H9 (cell line): ENCODE results near the gene ROBO1. TPM values are rescaled to one million over a fixed set of nuclear protein-coding genes. Genes with fewer than 3 reads are reported as not detected.

Experiments used
- DNase-seq: peaks from one replicate; pipeline ENCODE4 v3.0.0-alpha.2; 2017
- H2AFZ ChIP-seq: one replicate; pipeline ENCODE4 v1.6.1; 2013; ENCODE audit warnings: mild to moderate bottlenecking, low read length, control low read depth, moderate library complexity
- H2AK5ac ChIP-seq: 2 replicates; pipeline ENCODE4 v1.6.1; 2013; ENCODE audit warnings: low read length, control low read depth, mixed read lengths; ENCODE audit not compliant: insufficient read length
- H2BK120ac ChIP-seq: one replicate; pipeline ENCODE4 v1.6.1; 2013; ENCODE audit warnings: low read depth, mild to moderate bottlenecking, low read length, control low read depth, inconsistent platforms; ENCODE audit not compliant: poor library complexity, severe bottlenecking
- H2BK12ac ChIP-seq: 2 replicates; pipeline ENCODE4 v1.6.1; 2013; ENCODE audit warnings: low read length, control low read depth, mixed read lengths, low read depth; ENCODE audit not compliant: insufficient read length
- H2BK15ac ChIP-seq: 2 replicates; pipeline ENCODE4 v1.6.1; 2013; ENCODE audit warnings: low read depth, low read length, control low read depth
- H2BK20ac ChIP-seq: one replicate; pipeline ENCODE4 v1.6.1; 2013; ENCODE audit warnings: low read depth, mild to moderate bottlenecking, low read length, control low read depth, inconsistent platforms; ENCODE audit not compliant: poor library complexity, severe bottlenecking
- H2BK5ac ChIP-seq: 2 replicates; pipeline ENCODE4 v1.6.1; 2013; ENCODE audit warnings: low read length, control low read depth, mixed read lengths; ENCODE audit not compliant: insufficient read length
- H3K14ac ChIP-seq: 2 replicates; pipeline ENCODE4 v1.6.1; 2013; ENCODE audit warnings: low read length, control low read depth; ENCODE audit not compliant: insufficient read depth
- H3K18ac ChIP-seq: 2 replicates; pipeline ENCODE4 v1.6.1; 2013; ENCODE audit warnings: low read depth, mild to moderate bottlenecking, mixed read lengths, low read length, control low read depth; ENCODE audit not compliant: insufficient read length
- H3K23ac ChIP-seq: 2 replicates; pipeline ENCODE4 v1.6.1; 2013; ENCODE audit warnings: low read length, control low read depth, mixed read lengths, low read depth; ENCODE audit not compliant: insufficient read length
- H3K23me2 ChIP-seq: 2 replicates; pipeline ENCODE4 v1.6.1; 2013; ENCODE audit warnings: low read depth, mild to moderate bottlenecking, mixed read lengths, low read length, control low read depth; ENCODE audit not compliant: insufficient read length, poor library complexity, severe bottlenecking
- H3K27ac ChIP-seq: 2 replicates; pipeline ENCODE4 v1.5.1; 2013; ENCODE audit warnings: low read length, control low read depth, mixed read lengths, low read depth; ENCODE audit not compliant: insufficient read length
- H3K27me3 ChIP-seq: 2 replicates; pipeline ENCODE4 v1.6.1; 2013; ENCODE audit warnings: low read length, control low read depth, inconsistent platforms; ENCODE audit not compliant: insufficient read depth
- H3K4ac ChIP-seq: 2 replicates; pipeline ENCODE4 v1.6.1; 2013; ENCODE audit warnings: low read depth, mild to moderate bottlenecking, control low read depth, inconsistent platforms, low read length, moderate library complexity
- H3K4me1 ChIP-seq: 2 replicates; pipeline ENCODE4 v1.6.1; 2013; ENCODE audit warnings: low read length, control low read depth, inconsistent platforms; ENCODE audit not compliant: insufficient read depth
- H3K4me2 ChIP-seq: 2 replicates; pipeline ENCODE4 v1.6.1; 2013; ENCODE audit warnings: low read length, control low read depth, mixed read lengths; ENCODE audit not compliant: insufficient read length, insufficient read depth
- H3K56ac ChIP-seq: 2 replicates; pipeline ENCODE4 v1.6.1; 2013; ENCODE audit warnings: low read depth, mild to moderate bottlenecking, mixed read lengths, low read length, control low read depth; ENCODE audit not compliant: insufficient read length
- H3K79me1 ChIP-seq: 2 replicates; pipeline ENCODE4 v1.6.1; 2013; ENCODE audit warnings: low read depth, mild to moderate bottlenecking, moderate library complexity, low read length, control low read depth, inconsistent platforms; ENCODE audit not compliant: insufficient read depth, poor library complexity, severe bottlenecking
- H3K79me2 ChIP-seq: 2 replicates; pipeline ENCODE4 v1.6.1; 2013; ENCODE audit warnings: low read length, control low read depth, inconsistent platforms; ENCODE audit not compliant: insufficient read depth
- H3K9ac ChIP-seq: 2 replicates; pipeline ENCODE4 v1.6.1; 2013; ENCODE audit warnings: low read length, control low read depth, mixed read lengths; ENCODE audit not compliant: insufficient read length; ENCODE audit errors: extremely low read depth
- H3K9me3 ChIP-seq: one replicate; pipeline ENCODE4 v1.6.1; 2013; ENCODE audit warnings: low read depth, low read length, inconsistent platforms; ENCODE audit not compliant: control insufficient read depth
- H3T11ph ChIP-seq: one replicate; pipeline ENCODE4 v1.6.1; 2013; ENCODE audit warnings: mild to moderate bottlenecking, low read length, control low read depth, inconsistent platforms
- H4K20me1 ChIP-seq: one replicate; pipeline ENCODE4 v1.6.1; 2013; ENCODE audit not compliant: control insufficient read depth, insufficient read length, insufficient read depth
- H4K5ac ChIP-seq: 2 replicates; pipeline ENCODE4 v1.6.1; 2013; ENCODE audit warnings: low read depth, mild to moderate bottlenecking, mixed read lengths, low read length, control low read depth; ENCODE audit not compliant: insufficient read length
- H4K8ac ChIP-seq: replicated peaks from 2 replicates; pipeline ENCODE4 v1.6.1; 2013; ENCODE audit warnings: low read length, control low read depth, mixed read lengths, low read depth; ENCODE audit not compliant: insufficient read length
- H4K91ac ChIP-seq: 2 replicates; pipeline ENCODE4 v1.6.1; 2013; ENCODE audit warnings: low read depth, mild to moderate bottlenecking, moderate library complexity, mixed read lengths, low read length, control low read depth; ENCODE audit not compliant: insufficient read length
- H3K27ac Mint-ChIP-seq, 3 experiments: 2 replicates in 2 of 3; 3 replicates in 1 of 3; pipeline ENCODE4 v1.8.0; 2020 to 2021; ENCODE audit warnings: mixed read lengths in 3 of 3, mild to moderate bottlenecking in 1 of 3, moderate library complexity in 1 of 3
- H3K27me3 Mint-ChIP-seq: 2 replicates; pipeline ENCODE4 v1.8.0; 2021; ENCODE audit warnings: low read depth, mild to moderate bottlenecking, moderate library complexity, mixed read lengths
- H3K36me3 Mint-ChIP-seq, 3 experiments: 2 replicates in 2 of 3; 3 replicates in 1 of 3; pipeline ENCODE4 v1.8.0; 2020 to 2021; ENCODE audit warnings: low read depth in 3 of 3, mixed read lengths in 3 of 3; ENCODE audit not compliant: insufficient read depth in 1 of 3
- H3K4me1 Mint-ChIP-seq, 2 experiments: 2 replicates each; pipeline ENCODE4 v1.8.0; 2020; ENCODE audit warnings: mixed read lengths in 2 of 2
- H3K4me3 Mint-ChIP-seq, 2 experiments: 2 replicates in 1 of 2; 3 replicates in 1 of 2; pipeline ENCODE4 v1.8.0; 2020 to 2021; ENCODE audit warnings: mild to moderate bottlenecking in 2 of 2, mixed read lengths in 2 of 2, moderate library complexity in 1 of 2
- H3K9me3 Mint-ChIP-seq, 2 experiments: 2 replicates in 1 of 2; 3 replicates in 1 of 2; pipeline ENCODE4 v1.8.0; 2020; ENCODE audit warnings: mild to moderate bottlenecking in 2 of 2, mixed read lengths in 2 of 2, moderate library complexity in 1 of 2
- WGBS: extraction: QIAGEN DNeasy Blood & Tissue Kit; methylation state at CpG from one replicate; pipeline ENCODE4 v1.1.7; 2013; ENCODE audit warnings: missing lambda C conversion rate, low lambda C conversion rate, mixed read lengths; ENCODE audit not compliant: insufficient read length; ENCODE audit errors: extremely low coverage; 5-methylcytosine and 5-hydroxymethylcytosine counted together
- total RNA-seq: library from RNA; stranded (reverse); gene quantifications from 2 replicates; pipeline ENCODE4 v1.2.1, GENCODE V29; 2021
- TF ChIP-seq, protein P1 (sequence below): fragments of 200-600 bp; sonication (generic); conservative IDR thresholded peaks from 3 replicates; pipeline ENCODE4 v1.8.0; 2021; ENCODE audit warnings: antibody characterized with exemption, mild to moderate bottlenecking

The ROBO1 gene
- total RNA-seq, 1 experiment from 2014 or later = 62.7 TPM

DNA sequence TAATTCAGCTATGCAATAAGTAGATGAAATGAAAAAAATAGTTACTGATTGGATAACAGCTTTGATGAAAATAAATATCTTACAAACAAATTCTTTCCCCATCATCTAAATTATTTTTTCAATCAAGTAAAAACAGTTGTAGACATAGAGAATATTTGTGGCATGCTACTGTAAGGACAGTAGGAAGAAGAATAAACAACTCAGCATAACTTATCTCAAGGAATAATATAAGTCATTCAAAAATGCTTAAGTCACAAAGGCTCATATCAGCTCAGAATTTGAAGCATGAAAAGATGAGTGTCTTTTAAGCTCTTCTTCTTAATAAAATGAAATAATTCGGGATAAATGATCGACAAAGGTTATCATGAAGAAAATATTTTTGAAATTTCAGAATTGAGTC, 1029.0 kb downstream of the ROBO1 start:
- no peak overlapping the region for H3K4me3 Mint-ChIP-seq
- Histone ChIP-seq H2AK5ac (no peak overlapping the region), H2BK5ac (no peak overlapping the region), H3K18ac (no peak overlapping the region), H3T11ph (no peak overlapping the region), H3K23ac (no peak overlapping the region), H3K9me3 (no peaks in the 10 kb centered on the region), H3K23me2 (no peaks in the 10 kb centered on the region), H3K79me1 (no peaks in the 10 kb centered on the region), H3K27me3 (no peaks in the 10 kb centered on the region), H2BK12ac (no peak overlapping the region), H2AFZ (no peak overlapping the region), H2BK120ac (no peak overlapping the region), H4K5ac (no peak overlapping the region), H4K20me1 (no peaks in the 10 kb centered on the region), H4K91ac (no peak overlapping the region), H3K79me2 (peaks cover 3% of the 10 kb centered on the region; the same call in 1 of the 2 replicates), H2BK15ac (no peak overlapping the region), H3K14ac (no peak overlapping the region), H4K8ac (no peak overlapping the region), H2BK20ac (no peak overlapping the region), H3K27ac (no peak overlapping the region), H3K4ac (no peak overlapping the region), H3K4me1 (peaks cover 4% of the 10 kb centered on the region; the same call in 1 of the 2 replicates), H3K56ac (no peak overlapping the region), H3K4me2 (no peak overlapping the region), H3K9ac (no peak overlapping the region)
- H3K4me1 Mint-ChIP-seq = peaks cover 13 to 14% of the 10 kb centered on the region in 2 experiments
- H3K9me3 Mint-ChIP-seq = no peaks in the 10 kb centered on the region
- TF ChIP-seq, protein P1, sequence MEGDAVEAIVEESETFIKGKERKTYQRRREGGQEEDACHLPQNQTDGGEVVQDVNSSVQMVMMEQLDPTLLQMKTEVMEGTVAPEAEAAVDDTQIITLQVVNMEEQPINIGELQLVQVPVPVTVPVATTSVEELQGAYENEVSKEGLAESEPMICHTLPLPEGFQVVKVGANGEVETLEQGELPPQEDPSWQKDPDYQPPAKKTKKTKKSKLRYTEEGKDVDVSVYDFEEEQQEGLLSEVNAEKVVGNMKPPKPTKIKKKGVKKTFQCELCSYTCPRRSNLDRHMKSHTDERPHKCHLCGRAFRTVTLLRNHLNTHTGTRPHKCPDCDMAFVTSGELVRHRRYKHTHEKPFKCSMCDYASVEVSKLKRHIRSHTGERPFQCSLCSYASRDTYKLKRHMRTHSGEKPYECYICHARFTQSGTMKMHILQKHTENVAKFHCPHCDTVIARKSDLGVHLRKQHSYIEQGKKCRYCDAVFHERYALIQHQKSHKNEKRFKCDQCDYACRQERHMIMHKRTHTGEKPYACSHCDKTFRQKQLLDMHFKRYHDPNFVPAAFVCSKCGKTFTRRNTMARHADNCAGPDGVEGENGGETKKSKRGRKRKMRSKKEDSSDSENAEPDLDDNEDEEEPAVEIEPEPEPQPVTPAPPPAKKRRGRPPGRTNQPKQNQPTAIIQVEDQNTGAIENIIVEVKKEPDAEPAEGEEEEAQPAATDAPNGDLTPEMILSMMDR = no peak
- no peak overlapping the region for H3K27ac Mint-ChIP-seq
- DNase-seq = no peak
- WGBS = no CpG with 5 or more reads among the region's 2 CpGs
- no peaks in the 10 kb centered on the region; a peak in 1 of 7 replicates for H3K36me3 Mint-ChIP-seq
- H3K27me3 Mint-ChIP-seq = no peaks in the 10 kb centered on the region
